Gastroesophageal sphincter (tissue), 3 donors: ENCODE measurements around the gene TEX29.

Experiments used
- EP300 ChIP-seq: sonication (generic); formaldehyde crosslinking; IDR thresholded peaks from one replicate; pipeline ENCODE4 v1.6.1; 2017; ENCODE audit warnings: antibody characterized with exemption, mild to moderate bottlenecking
- POLR2A ChIP-seq, 2 donors: fragments of 450-650 bp; IDR thresholded peaks; one replicate each; pipeline ENCODE4 v1.6.1; 2017; ENCODE audit warnings: antibody characterized with exemption in 2 of 2, mild to moderate bottlenecking in 2 of 2, moderate library complexity in 1 of 2
- TF ChIP-seq, protein P1 (sequence below), 4 experiments: fragments of 200-600 bp in 2 of 4; fragments of 450-650 bp in 2 of 4; sonication (generic) in 1 of 4; IDR thresholded peaks; one replicate each; pipeline ENCODE4 v1.5.1; 2017 to 2019; ENCODE audit warnings: antibody characterized with exemption in 4 of 4, mild to moderate bottlenecking in 2 of 4, moderate library complexity in 2 of 4

DNA sequence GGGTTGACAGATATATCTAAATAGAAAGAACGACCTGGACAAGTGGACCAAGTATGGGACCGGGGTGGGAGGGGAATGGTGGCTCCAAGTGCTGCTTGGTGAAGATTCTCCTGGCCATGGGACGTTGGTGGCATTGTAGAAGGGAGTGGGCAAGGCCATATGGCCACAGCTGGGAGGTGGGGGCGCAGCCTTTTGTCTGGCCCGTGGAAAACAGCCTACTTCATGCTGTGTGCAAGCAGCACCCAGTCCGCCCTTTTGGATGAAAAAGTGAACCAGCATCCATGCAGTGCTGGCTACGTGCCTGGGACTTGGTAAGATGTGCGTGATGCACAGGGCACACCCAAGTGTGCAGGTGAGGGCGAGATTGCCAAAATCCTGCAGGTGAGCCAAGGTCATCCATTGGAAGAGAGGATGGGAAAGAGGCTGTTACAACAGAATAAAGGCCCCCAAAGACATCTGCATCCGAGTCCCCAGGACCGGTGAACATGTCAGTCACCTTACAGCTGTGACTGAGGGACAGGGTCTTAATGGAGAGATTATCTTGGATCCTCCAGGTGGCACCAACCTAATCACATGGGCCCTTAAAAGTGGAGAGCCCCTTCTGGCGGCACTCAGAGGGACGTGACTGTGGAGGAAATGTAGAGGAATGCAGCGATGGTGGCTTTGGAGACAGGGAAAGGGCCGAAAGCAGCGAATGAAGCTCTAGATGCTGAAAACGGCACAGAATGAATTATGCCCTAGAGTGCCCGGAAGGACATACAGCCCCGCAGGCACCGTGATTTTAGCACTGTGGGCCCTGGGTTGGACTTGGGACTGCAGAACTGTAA is 40.8 kb downstream of the TEX29 start:
- TF ChIP-seq POLR2A (IDR thresholded peaks at IDR 0.05), result no peak
- TF ChIP-seq, protein P1, sequence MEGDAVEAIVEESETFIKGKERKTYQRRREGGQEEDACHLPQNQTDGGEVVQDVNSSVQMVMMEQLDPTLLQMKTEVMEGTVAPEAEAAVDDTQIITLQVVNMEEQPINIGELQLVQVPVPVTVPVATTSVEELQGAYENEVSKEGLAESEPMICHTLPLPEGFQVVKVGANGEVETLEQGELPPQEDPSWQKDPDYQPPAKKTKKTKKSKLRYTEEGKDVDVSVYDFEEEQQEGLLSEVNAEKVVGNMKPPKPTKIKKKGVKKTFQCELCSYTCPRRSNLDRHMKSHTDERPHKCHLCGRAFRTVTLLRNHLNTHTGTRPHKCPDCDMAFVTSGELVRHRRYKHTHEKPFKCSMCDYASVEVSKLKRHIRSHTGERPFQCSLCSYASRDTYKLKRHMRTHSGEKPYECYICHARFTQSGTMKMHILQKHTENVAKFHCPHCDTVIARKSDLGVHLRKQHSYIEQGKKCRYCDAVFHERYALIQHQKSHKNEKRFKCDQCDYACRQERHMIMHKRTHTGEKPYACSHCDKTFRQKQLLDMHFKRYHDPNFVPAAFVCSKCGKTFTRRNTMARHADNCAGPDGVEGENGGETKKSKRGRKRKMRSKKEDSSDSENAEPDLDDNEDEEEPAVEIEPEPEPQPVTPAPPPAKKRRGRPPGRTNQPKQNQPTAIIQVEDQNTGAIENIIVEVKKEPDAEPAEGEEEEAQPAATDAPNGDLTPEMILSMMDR (IDR thresholded peaks at IDR 0.05), result no peak
- no peak for TF ChIP-seq EP300
